Bronchial epithelial cell (primary cell): ENCODE data around the gene CAMTA1. TPM values are rescaled to one million over a fixed set of nuclear protein-coding genes. Genes with fewer than 3 reads are reported as not detected.

Source experiments
- DNase-seq: peaks from one replicate; pipeline ENCODE4 v3.0.0-alpha.2; 2010; ENCODE audit warnings: low read depth
- FAIRE-seq: peaks from 2 replicates; lab custom pipeline; 2011; peaks lifted over from hg19 to GRCh38; lab: Jason Lieb, UNC
- H3K27me3 ChIP-seq: 2 replicates; pipeline ENCODE4 v1.5.1; 2011; ENCODE audit warnings: low read length; ENCODE audit not compliant: control insufficient read depth, insufficient read depth
- H3K36me3 ChIP-seq: 2 replicates; pipeline ENCODE4 v1.5.1; 2011; ENCODE audit warnings: low read length; ENCODE audit not compliant: control insufficient read depth, insufficient read depth
- H3K4me3 ChIP-seq: 2 replicates; pipeline ENCODE4 v1.5.1; 2011; ENCODE audit warnings: mild to moderate bottlenecking, low read depth, low read length, control low read depth
- total RNA-seq: library from RNA; depleted of rRNA; stranded (reverse); fragments of >200 nt; gene quantifications from 2 replicates; pipeline ENCODE4 v1.2.1, GENCODE V29; 2014
- TF ChIP-seq, protein P1 (sequence below): IDR thresholded peaks from 2 replicates; pipeline ENCODE4 v1.5.1; 2011; ENCODE audit warnings: mild to moderate bottlenecking, moderate library complexity, low read length, control low read depth, inconsistent platforms; ENCODE audit not compliant: insufficient read depth, severe bottlenecking

The CAMTA1 gene
- total RNA-seq, 1 donor from 2014 or later = 68.2 TPM

DNA sequence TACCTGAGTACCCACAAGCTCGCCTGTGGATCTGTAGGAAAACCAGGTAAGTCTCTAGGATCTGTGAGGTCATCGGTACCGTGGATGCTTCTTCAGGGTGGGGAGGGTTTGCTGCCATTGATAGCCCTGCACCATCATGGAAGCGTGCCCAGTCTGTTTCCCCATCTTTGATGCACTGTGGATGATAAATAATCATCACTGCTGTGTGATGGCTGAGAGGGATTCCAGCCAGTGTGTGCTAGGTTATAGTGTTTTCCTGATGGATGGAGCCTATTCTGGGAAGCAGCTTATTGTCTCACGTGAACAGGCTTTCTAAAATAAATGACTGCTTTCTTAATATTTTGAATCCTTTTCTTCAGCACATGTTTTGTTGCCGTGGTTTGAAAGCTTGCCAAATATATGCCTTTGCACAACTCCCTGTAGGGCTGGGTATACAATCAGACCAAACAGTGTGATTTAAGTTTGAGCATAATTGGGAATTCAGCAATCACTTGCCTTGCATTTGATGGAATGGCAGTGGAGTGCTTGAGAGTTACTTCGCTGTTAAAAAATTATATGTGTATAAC is 113.8 kb downstream of the CAMTA1 start:
- TF ChIP-seq, protein P1, sequence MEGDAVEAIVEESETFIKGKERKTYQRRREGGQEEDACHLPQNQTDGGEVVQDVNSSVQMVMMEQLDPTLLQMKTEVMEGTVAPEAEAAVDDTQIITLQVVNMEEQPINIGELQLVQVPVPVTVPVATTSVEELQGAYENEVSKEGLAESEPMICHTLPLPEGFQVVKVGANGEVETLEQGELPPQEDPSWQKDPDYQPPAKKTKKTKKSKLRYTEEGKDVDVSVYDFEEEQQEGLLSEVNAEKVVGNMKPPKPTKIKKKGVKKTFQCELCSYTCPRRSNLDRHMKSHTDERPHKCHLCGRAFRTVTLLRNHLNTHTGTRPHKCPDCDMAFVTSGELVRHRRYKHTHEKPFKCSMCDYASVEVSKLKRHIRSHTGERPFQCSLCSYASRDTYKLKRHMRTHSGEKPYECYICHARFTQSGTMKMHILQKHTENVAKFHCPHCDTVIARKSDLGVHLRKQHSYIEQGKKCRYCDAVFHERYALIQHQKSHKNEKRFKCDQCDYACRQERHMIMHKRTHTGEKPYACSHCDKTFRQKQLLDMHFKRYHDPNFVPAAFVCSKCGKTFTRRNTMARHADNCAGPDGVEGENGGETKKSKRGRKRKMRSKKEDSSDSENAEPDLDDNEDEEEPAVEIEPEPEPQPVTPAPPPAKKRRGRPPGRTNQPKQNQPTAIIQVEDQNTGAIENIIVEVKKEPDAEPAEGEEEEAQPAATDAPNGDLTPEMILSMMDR = no peak
- no peaks in the 10 kb centered on the region for H3K36me3 ChIP-seq
- no peak overlapping the region for H3K4me3 ChIP-seq
- H3K27me3 ChIP-seq = no peaks in the 10 kb centered on the region
- DNase-seq = no peak
- FAIRE-seq = no peak

DNA sequence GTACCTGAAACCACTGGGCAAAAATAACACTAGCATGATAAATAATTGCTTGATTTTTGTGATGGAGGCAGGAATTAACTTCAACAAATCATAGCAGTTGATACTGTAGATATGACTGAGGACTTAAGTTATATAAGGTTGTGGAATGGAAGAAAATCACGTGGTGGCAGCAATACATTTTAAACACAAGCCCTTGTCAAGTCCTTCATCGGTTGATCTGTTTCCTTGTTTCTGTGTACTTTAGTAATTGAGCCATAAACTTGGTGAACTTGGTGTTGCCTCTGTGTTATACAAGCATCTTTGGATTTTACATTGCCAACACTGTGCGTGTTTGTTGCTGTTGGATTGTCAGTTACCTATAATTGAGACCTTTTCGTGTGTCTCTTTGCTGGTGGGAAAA is 114.4 kb downstream of the CAMTA1 start:
- Histone ChIP-seq H3K27me3 (no peaks in the 10 kb centered on the region), H3K4me3 (no peak overlapping the region), H3K36me3 (no peaks in the 10 kb centered on the region)
- no peak for FAIRE-seq
- DNase-seq = no peak
- TF ChIP-seq, protein P1 = no peak

GRCh38 chr1:6902153-6902552 is 116.9 kb downstream of the CAMTA1 start:
- Histone ChIP-seq H3K27me3 (peaks cover 4% of the 10 kb centered on the region), H3K36me3 (no peaks in the 10 kb centered on the region), H3K4me3 (no peak overlapping the region)
- no peak for DNase-seq
- TF ChIP-seq, protein P1 = no peak
- FAIRE-seq = no peak

- DNase-seq = peak; percentile 9
- H3K36me3 ChIP-seq = no peaks in the 10 kb centered on the region
- FAIRE-seq = no peak
Observed at GRCh38 chr1:6904476-6905170, 119.4 kb downstream of the CAMTA1 start.

DNA sequence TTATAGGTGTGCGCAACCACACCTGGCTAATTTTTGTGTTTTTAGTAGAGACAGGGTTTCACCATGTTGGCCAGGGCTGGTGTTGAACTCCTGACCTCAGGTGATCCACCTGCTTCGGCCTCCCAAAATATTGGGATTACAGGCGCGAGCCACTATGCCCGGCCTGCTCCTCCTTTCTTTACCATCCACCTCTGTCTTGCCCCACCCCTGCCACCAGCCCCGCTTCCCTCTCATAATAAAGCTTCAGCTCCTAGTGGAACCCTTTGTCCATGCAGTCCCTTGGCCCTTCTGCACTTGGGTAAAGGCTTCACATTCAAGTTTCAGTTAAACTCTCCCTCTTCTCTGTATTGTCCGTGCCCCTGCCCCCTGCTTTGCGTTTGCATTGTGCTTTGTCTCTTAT is 120.1 kb downstream of the CAMTA1 start:
- Histone ChIP-seq H3K36me3 (no peaks in the 10 kb centered on the region), H3K27me3 (peaks cover 4% of the 10 kb centered on the region), H3K4me3 (no peak overlapping the region)
- DNase-seq (no peak), FAIRE-seq (no peak)
- TF ChIP-seq, protein P1 = no peak

More at GRCh38 chr1:6904476-6905170, 119.4 kb downstream of the CAMTA1 start:
- TF ChIP-seq, protein P1 = no peak
- Histone ChIP-seq H3K27me3 (peaks cover 4% of the 10 kb centered on the region), H3K4me3 (no peak overlapping the region)
